NB4 (cell line): ENCODE data around the gene SERBP1.

ENCODE experiments used
- DNase-seq: peaks from one replicate; pipeline ENCODE4 v3.0.0; 2010; ENCODE audit warnings: low read depth
- H3K4me3 ChIP-seq: one replicate; pipeline ENCODE4 v1.5.1; 2011; ENCODE audit warnings: mild to moderate bottlenecking, low read depth, low read length, moderate library complexity
- CTCF ChIP-seq: IDR thresholded peaks from one replicate; pipeline ENCODE4 v1.5.1; 2012; ENCODE audit warnings: low read depth, low read length
- MAX ChIP-seq: IDR thresholded peaks from 2 replicates; pipeline ENCODE4 v1.6.1; 2011; ENCODE audit warnings: low read depth, low read length
- MYC ChIP-seq: IDR thresholded peaks from 2 replicates; pipeline ENCODE4 v1.6.1; 2011; ENCODE audit warnings: low read depth, low read length
- POLR2A ChIP-seq: IDR thresholded peaks from 2 replicates; pipeline ENCODE4 v1.6.1; 2011; ENCODE audit warnings: mild to moderate bottlenecking; ENCODE audit not compliant: insufficient read length; ENCODE audit errors: extremely low read depth

Gene SERBP1

DNA sequence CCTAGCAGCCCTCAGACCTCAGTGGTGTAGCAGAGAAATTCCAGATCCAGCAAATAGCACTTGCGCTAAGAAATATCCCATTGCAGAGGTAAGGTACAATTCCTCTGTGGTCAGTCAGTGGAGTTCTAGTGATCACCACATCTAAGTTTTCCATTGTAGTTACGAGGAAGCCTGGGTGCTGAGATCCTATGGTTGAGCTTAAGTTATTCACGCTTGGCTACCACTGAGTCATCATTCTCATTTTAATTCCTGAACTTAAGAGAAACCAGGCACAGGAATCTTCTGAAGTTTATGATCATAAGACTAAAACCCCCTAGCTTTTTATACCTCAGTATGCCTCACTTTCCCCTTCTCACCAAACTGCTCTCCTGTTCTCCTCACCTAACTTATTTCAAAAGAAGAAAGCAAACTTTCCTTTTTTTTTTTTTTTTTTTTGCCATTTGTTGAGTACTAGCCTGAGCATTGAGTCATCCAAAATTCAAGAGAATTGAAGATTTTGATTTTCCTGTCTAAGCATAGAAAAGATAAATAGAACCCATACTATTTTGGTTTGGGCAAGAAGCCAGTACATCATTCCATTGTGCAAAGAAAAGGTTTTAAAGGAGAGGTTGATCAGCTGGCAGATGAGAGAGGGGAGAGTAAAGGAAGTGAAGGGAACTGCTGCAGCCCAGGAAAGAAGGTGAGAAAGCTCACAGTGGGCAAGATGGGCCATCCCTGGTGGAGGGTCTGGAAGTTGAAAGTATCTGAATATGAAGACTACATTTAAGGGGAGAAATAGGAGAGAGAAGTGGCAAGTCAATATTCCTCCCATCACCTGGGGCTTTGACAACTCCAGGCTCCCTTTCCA, 39.9 kb downstream of the SERBP1 start:
- TF ChIP-seq POLR2A (no peak), CTCF (no peak), MYC (no peak), MAX (no peak)
- no peak overlapping the region for H3K4me3 ChIP-seq
- no peak for DNase-seq

GRCh38 chr1:67383999-67384638, 46.1 kb downstream of the SERBP1 start:
- no peak for DNase-seq
- H3K4me3 ChIP-seq: no peak overlapping the region
- TF ChIP-seq MYC (no peak), MAX (no peak), CTCF (no peak), POLR2A (no peak)

GRCh38 chr1:67382292-67382691, 47.9 kb downstream of the SERBP1 start:
- no peak overlapping the region for H3K4me3 ChIP-seq
- TF ChIP-seq CTCF (no peak), POLR2A (no peak), MYC (no peak), MAX (no peak)
- no peak for DNase-seq

- TF ChIP-seq POLR2A: no peak
- no peak for DNase-seq
- H3K4me3 ChIP-seq: no peak overlapping the region
Observed at GRCh38 chr1:67381154-67381553, 49.0 kb downstream of the SERBP1 start.

DNA sequence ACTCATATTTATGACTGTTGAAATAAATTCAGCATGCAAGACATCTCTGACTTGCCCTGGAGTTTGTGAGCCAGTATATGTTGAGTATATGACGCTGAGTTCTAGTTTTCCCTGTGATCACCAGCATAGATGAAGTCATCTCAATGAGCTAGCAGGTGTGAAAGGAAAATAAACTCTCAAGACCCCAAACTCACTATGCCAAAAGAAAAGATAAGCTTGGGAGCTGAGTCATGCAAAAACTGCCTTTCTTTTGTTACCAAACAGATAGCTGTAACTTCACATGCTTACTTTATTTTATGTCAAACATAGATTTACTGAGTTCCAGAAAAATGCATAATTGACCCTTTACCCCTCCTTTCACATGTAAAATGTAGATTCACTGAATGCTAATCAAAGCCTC, 52.9 kb downstream of the SERBP1 start:
- H3K4me3 ChIP-seq: no peak overlapping the region
- TF ChIP-seq POLR2A (no peak), MAX (no peak), MYC (no peak), CTCF (no peak)
- no peak for DNase-seq

DNA sequence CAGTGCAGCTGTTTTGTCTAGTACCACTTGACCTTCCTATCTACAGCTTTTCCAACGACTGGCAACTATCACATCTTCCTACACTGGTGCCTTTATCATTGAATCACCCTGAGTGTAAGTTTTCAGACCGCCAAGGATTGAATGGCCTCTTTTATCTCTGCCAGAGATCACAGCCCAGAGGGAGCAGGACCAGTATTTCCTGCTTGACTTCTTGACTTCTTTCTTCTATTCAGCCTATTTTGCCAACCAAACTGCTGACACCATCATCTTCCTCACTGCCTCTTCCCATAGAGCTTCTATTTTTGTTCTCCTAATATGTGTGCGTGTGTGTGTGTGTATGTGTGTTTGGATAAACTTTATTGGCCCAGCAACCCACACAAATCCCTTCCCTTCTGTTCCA, 53.8 kb downstream of the SERBP1 start:
- TF ChIP-seq CTCF: no peak
- no peak for TF ChIP-seq POLR2A
- TF ChIP-seq MYC: no peak
- no peak for TF ChIP-seq MAX
- DNase-seq: no peak
- H3K4me3 ChIP-seq: no peak overlapping the region
